OCI-LY3 (cell line): Measurements from ENCODE around the gene AKR1C3.

Source experiments
- EZH2phosphoT487 ChIP-seq: fragments of 200-600 bp; shearing (Covaris generic); IDR thresholded peaks from 2 replicates; pipeline ENCODE4 v1.6.1; 2018; ENCODE audit warnings: antibody characterized with exemption, mixed run types, low read depth
- TF ChIP-seq, protein P1 (sequence below): fragments of 200-600, 300-600 bp; sonication (generic); IDR thresholded peaks from 2 replicates; pipeline ENCODE4 v1.5.1; 2014; ENCODE audit warnings: antibody characterized with exemption, low read length, low read depth

DNA sequence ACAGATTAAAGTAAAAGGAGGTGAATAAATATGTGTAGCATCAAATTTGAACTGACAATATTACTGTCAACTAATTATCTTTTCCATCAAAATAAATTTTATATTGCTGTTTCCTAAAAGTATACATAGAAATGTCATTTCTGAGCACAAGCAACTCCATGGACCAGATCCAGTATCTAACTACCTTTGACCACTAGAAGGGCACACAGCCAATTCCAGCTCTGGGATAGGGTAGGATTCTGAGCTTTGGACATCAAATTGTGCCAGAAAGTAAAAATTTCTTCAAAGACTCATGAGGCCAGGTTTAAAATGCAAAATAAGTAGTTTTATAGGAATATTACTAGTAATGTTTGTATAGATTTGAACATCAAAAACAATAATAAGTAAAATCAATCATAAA lies 29.7 kb downstream of the AKR1C3 start:
- TF ChIP-seq, protein P1, sequence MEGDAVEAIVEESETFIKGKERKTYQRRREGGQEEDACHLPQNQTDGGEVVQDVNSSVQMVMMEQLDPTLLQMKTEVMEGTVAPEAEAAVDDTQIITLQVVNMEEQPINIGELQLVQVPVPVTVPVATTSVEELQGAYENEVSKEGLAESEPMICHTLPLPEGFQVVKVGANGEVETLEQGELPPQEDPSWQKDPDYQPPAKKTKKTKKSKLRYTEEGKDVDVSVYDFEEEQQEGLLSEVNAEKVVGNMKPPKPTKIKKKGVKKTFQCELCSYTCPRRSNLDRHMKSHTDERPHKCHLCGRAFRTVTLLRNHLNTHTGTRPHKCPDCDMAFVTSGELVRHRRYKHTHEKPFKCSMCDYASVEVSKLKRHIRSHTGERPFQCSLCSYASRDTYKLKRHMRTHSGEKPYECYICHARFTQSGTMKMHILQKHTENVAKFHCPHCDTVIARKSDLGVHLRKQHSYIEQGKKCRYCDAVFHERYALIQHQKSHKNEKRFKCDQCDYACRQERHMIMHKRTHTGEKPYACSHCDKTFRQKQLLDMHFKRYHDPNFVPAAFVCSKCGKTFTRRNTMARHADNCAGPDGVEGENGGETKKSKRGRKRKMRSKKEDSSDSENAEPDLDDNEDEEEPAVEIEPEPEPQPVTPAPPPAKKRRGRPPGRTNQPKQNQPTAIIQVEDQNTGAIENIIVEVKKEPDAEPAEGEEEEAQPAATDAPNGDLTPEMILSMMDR, result no peak
- TF ChIP-seq EZH2phosphoT487, result no peak
